GM12878 (cell line): ENCODE data around the gene INSC.

Source experiments
- ELK1 ChIP-seq: IDR thresholded peaks from 2 replicates; pipeline ENCODE4 v1.6.1; 2012; ENCODE audit warnings: low read depth, low read length, improper control_type of control experiment
- EZH2 ChIP-seq: IDR thresholded peaks from 2 replicates; pipeline ENCODE4 v1.6.1; 2012; ENCODE audit warnings: low read depth, mild to moderate bottlenecking, control low read depth, inconsistent platforms, low read length, borderline replicate concordance; ENCODE audit not compliant: control insufficient read depth
- FOS ChIP-seq: IDR thresholded peaks from 3 replicates; pipeline ENCODE4 v1.6.1; 2011; ENCODE audit warnings: borderline replicate concordance; ENCODE audit not compliant: insufficient read length; ENCODE audit errors: extremely low read depth
- FOXK2 ChIP-seq: fragments of 450-650 bp; IDR thresholded peaks from 2 replicates; pipeline ENCODE4 v1.6.1; 2017; ENCODE audit warnings: mild to moderate bottlenecking, moderate library complexity
- IKZF1 ChIP-seq: fragments of 450-650 bp; conservative IDR thresholded peaks from 2 replicates; pipeline ENCODE4 v1.6.1; 2017; ENCODE audit warnings: antibody characterized with exemption, mild to moderate bottlenecking
- MXI1 ChIP-seq: fragments of 150-350 bp; IDR thresholded peaks from 2 replicates; pipeline ENCODE4 v1.6.1; 2011; ENCODE audit warnings: low read depth, mild to moderate bottlenecking, inconsistent platforms, low read length, improper control_type of control experiment
- PAX8 ChIP-seq: fragments of 450-650 bp; IDR thresholded peaks from 2 replicates; pipeline ENCODE4 v1.6.1; 2017; ENCODE audit warnings: mild to moderate bottlenecking, moderate library complexity
- POLR2A ChIP-seq: IDR thresholded peaks from 2 replicates; pipeline ENCODE4 v1.6.1; 2011; ENCODE audit warnings: low read depth, mild to moderate bottlenecking, low read length
- POLR2AphosphoS5 ChIP-seq: IDR thresholded peaks from 2 replicates; pipeline ENCODE4 v1.6.1; 2011; ENCODE audit warnings: mild to moderate bottlenecking, low read length, inconsistent platforms
- SUPT20H ChIP-seq: IDR thresholded peaks from 2 replicates; pipeline ENCODE4 v1.6.1; 2011; ENCODE audit warnings: low read depth, mild to moderate bottlenecking, low read length, moderate library complexity, borderline replicate concordance; ENCODE audit not compliant: control insufficient read depth
- TAF1 ChIP-seq: IDR thresholded peaks from 2 replicates; pipeline ENCODE4 v1.6.1; 2011; ENCODE audit warnings: mild to moderate bottlenecking, low read depth, low read length, borderline replicate concordance
- YBX1 ChIP-seq: fragments of 450-650 bp; IDR thresholded peaks from 2 replicates; pipeline ENCODE4 v1.6.1; 2016; ENCODE audit warnings: antibody characterized with exemption
- TF ChIP-seq, protein P1 (sequence below), 3 experiments: IDR thresholded peaks in 2 of 3; conservative IDR thresholded peaks in 1 of 3; 2 replicates each; pipeline ENCODE4 v1.5.1; 2011; ENCODE audit warnings: low read depth in 3 of 3, low read length in 3 of 3, mild to moderate bottlenecking in 3 of 3, control low read depth in 2 of 3, moderate library complexity in 2 of 3, inconsistent platforms in 1 of 3, mixed read lengths in 1 of 3; ENCODE audit not compliant: control insufficient read depth in 2 of 3, insufficient read depth in 1 of 3; ENCODE audit errors: extremely low read depth in 1 of 3

DNA sequence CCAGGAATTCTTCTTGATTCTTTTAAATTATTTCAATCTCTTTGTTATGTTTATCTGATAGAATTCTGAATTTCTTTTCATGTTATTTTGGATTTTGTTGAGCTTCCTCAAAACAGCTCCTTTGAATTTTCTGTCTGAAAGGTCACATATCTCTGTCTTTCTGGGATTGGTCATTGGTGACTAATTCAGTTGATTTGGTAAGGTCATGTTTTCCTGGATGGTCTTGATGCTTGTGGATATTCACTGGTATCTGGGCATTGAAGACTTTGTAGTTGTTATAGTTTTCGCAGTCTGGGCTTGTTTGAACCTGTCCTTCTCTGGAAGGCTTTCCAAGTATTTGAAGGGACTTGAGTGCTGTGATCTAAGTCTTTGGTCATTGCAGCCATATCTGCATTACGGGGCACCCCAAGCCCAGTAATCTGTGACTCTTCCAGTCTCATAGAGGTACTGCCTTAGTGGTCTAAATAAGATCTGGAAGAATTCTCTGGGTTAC lies 18.9 kb upstream of the INSC start:
- TF ChIP-seq, protein P1, sequence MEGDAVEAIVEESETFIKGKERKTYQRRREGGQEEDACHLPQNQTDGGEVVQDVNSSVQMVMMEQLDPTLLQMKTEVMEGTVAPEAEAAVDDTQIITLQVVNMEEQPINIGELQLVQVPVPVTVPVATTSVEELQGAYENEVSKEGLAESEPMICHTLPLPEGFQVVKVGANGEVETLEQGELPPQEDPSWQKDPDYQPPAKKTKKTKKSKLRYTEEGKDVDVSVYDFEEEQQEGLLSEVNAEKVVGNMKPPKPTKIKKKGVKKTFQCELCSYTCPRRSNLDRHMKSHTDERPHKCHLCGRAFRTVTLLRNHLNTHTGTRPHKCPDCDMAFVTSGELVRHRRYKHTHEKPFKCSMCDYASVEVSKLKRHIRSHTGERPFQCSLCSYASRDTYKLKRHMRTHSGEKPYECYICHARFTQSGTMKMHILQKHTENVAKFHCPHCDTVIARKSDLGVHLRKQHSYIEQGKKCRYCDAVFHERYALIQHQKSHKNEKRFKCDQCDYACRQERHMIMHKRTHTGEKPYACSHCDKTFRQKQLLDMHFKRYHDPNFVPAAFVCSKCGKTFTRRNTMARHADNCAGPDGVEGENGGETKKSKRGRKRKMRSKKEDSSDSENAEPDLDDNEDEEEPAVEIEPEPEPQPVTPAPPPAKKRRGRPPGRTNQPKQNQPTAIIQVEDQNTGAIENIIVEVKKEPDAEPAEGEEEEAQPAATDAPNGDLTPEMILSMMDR (IDR thresholded peaks at IDR 0.05 in 2 of 3, conservative IDR thresholded peaks at IDR 0.05 in 1 of 3; ENCODE audit: control insufficient read depth in 2 of 3, extremely low read depth in 1 of 3, insufficient read depth in 1 of 3, low read depth in 3 of 3, low read length in 3 of 3): no peak
- TF ChIP-seq MXI1 (no peak), FOS (no peak), PAX8 (no peak), EZH2 (no peak), IKZF1 (no peak), FOXK2 (no peak), SUPT20H (no peak), YBX1 (no peak), POLR2AphosphoS5 (no peak), TAF1 (no peak), ELK1 (no peak), POLR2A (no peak)
